GM19455 (cell line): ENCODE results near the gene TRIP13.
"Not testable (repeated sequence)": the region's sequence is repeated elsewhere in the genome, so short reads cannot be mapped to it uniquely, and the experiment has no call there.

ENCODE experiments used
- ATAC-seq: cut with Tn5 transposase; IDR thresholded peaks from one replicate; pipeline ENCODE4 v1.9.1; 2021; ENCODE audit not compliant: unreplicated experiment

TRIP13 gene

GRCh38 chr5:892394-893136, at the start of gene TRIP13, which contains the start of gene BRD9:
TRIP13 (plus strand) TSS chr5:892884; CDS start chr5:892999, 115 bp downstream.
BRD9 (minus strand) TSS chr5:892801; CDS start chr5:892657, 144 bp downstream.
- ATAC-seq = peak; percentile 95

- not testable (repeated sequence) for ATAC-seq
Observed at GRCh38 chr5:843371-843770, 49.3 kb upstream of the TRIP13 start.

GRCh38 chr5:843926-844325, 48.8 kb upstream of the TRIP13 start:
- ATAC-seq = not testable (repeated sequence)

GRCh38 chr5:844426-844825, 48.3 kb upstream of the TRIP13 start:
- ATAC-seq = not testable (repeated sequence)

GRCh38 chr5:845031-845675, 47.5 kb upstream of the TRIP13 start:
- ATAC-seq = not testable (repeated sequence)

- not testable (repeated sequence) for ATAC-seq
Observed at GRCh38 chr5:845676-846601, 46.7 kb upstream of the TRIP13 start.

GRCh38 chr5:846602-847091, 46.0 kb upstream of the TRIP13 start:
- not testable (repeated sequence) for ATAC-seq

- ATAC-seq = not testable (repeated sequence)
Observed at GRCh38 chr5:847212-847611, 45.5 kb upstream of the TRIP13 start.

- not testable (repeated sequence) for ATAC-seq
Observed at GRCh38 chr5:847736-848135, 44.9 kb upstream of the TRIP13 start.

GRCh38 chr5:848671-849111, 44.0 kb upstream of the TRIP13 start:
- no peak for ATAC-seq

- ATAC-seq = no peak
Observed at GRCh38 chr5:849651-850301, 42.9 kb upstream of the TRIP13 start.

- ATAC-seq = no peak
Observed at GRCh38 chr5:850511-851006, 42.1 kb upstream of the TRIP13 start, which contains the start of gene ZDHHC11. ZDHHC11 (minus strand) TSS chr5:850986; CDS start chr5:850602, 384 bp downstream.

- no peak for ATAC-seq
Observed at GRCh38 chr5:851076-851475, 41.6 kb upstream of the TRIP13 start.

- no peak for ATAC-seq
Observed at GRCh38 chr5:851553-851952, 41.1 kb upstream of the TRIP13 start.

GRCh38 chr5:852018-852417, 40.7 kb upstream of the TRIP13 start:
- no peak for ATAC-seq

GRCh38 chr5:852431-853401, 40.0 kb upstream of the TRIP13 start:
- no peak for ATAC-seq

GRCh38 chr5:853416-854090, 39.1 kb upstream of the TRIP13 start:
- ATAC-seq = not testable (repeated sequence)

- no peak for ATAC-seq
Observed at GRCh38 chr5:854217-854616, 38.5 kb upstream of the TRIP13 start.
